RWPE2 (cell line): Measurements from ENCODE around the gene POLR3B.

Experiments
- ATAC-seq: fragments of 200-7000 bp; cut with Tn5 transposase; 3 replicates; pipeline ENCODE4 v1.9.1; 2021; ENCODE audit warnings: low read depth
- DNase-seq: peaks from one replicate; pipeline ENCODE4 v3.0.0-alpha.2; 2020; ENCODE audit warnings: low spot score
- H3K27ac ChIP-seq: fragments of 450-650 bp; 2 replicates; pipeline ENCODE4 v1.5.1; 2017; ENCODE audit warnings: mild to moderate bottlenecking; ENCODE audit not compliant: poor library complexity, severe bottlenecking
- H3K27me3 ChIP-seq: fragments of 250-450 bp; sonication (Bioruptor Pico); 2 replicates; pipeline ENCODE4 v1.5.1; 2021; ENCODE audit warnings: mild to moderate bottlenecking, moderate library complexity; ENCODE audit not compliant: insufficient read depth, poor library complexity, severe bottlenecking
- H3K36me3 ChIP-seq: fragments of 250-450 bp; sonication (Bioruptor Pico); 2 replicates; pipeline ENCODE4 v1.5.1; 2020; ENCODE audit warnings: low read depth, mild to moderate bottlenecking, moderate library complexity
- H3K4me1 ChIP-seq: fragments of 250-450 bp; sonication (Bioruptor Pico); 2 replicates; pipeline ENCODE4 v1.5.1; 2021; ENCODE audit warnings: mild to moderate bottlenecking, moderate library complexity; ENCODE audit not compliant: insufficient read depth, poor library complexity, severe bottlenecking
- H3K4me3 ChIP-seq: fragments of 250-450 bp; sonication (Bioruptor Pico); 2 replicates; pipeline ENCODE4 v1.5.1; 2021; ENCODE audit warnings: mild to moderate bottlenecking, moderate library complexity; ENCODE audit not compliant: severe bottlenecking
- H3K9me3 ChIP-seq: fragments of 250-450 bp; sonication (Bioruptor Pico); 2 replicates; pipeline ENCODE4 v1.5.1; 2021; ENCODE audit warnings: mild to moderate bottlenecking, moderate library complexity; ENCODE audit not compliant: severe bottlenecking
- TF ChIP-seq, protein P1 (sequence below): fragments of 450-650 bp; IDR thresholded peaks from one replicate; pipeline ENCODE4 v1.5.1; 2017; ENCODE audit warnings: mild to moderate bottlenecking, moderate library complexity; ENCODE audit not compliant: poor library complexity, severe bottlenecking

The POLR3B gene

DNA sequence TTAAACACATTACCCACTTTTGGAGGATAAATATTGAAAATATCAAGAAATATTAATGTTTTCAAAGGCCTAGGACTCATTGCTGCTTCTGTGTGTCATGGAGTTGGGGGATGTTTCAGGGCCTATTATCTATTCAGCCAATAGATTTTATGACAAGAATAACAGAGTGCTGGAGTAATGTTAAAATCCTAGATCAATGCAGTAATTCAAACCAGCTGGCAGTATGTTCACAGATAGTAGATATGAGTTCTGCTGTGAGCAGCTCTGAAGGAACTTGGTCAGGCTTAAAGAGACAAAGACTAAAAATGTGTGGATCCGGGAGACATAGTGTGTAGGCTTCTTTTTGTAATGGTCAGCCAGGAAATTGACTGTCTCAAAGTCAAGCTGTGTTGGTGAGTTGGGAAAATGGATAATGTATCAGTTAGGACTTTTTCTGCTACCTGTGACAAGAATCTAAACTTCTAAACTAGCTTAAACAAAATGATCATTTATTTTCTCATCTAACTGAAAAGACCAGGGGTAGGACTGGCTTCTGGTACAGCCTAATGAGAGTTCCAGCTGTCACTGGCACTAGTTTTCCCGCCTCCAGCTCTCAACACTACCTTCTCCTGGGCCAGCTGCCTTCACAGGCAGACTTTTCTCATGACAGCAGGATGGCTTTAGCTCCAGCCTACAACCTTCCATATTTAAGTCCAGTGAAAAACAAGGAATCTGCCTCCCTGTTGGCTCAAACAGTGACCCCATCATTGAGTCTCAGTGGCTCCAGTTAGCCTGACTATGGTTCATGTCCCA lies 16.3 kb upstream of the POLR3B start:
- H3K4me3 ChIP-seq = no peak overlapping the region
- no peak for DNase-seq
- ATAC-seq = no peak
- TF ChIP-seq, protein P1, sequence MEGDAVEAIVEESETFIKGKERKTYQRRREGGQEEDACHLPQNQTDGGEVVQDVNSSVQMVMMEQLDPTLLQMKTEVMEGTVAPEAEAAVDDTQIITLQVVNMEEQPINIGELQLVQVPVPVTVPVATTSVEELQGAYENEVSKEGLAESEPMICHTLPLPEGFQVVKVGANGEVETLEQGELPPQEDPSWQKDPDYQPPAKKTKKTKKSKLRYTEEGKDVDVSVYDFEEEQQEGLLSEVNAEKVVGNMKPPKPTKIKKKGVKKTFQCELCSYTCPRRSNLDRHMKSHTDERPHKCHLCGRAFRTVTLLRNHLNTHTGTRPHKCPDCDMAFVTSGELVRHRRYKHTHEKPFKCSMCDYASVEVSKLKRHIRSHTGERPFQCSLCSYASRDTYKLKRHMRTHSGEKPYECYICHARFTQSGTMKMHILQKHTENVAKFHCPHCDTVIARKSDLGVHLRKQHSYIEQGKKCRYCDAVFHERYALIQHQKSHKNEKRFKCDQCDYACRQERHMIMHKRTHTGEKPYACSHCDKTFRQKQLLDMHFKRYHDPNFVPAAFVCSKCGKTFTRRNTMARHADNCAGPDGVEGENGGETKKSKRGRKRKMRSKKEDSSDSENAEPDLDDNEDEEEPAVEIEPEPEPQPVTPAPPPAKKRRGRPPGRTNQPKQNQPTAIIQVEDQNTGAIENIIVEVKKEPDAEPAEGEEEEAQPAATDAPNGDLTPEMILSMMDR = no peak
- H3K27me3 ChIP-seq = no peaks in the 10 kb centered on the region
- no peak overlapping the region for H3K27ac ChIP-seq
- H3K4me1 ChIP-seq = no peaks in the 10 kb centered on the region
- no peaks in the 10 kb centered on the region for H3K9me3 ChIP-seq
- no peaks in the 10 kb centered on the region for H3K36me3 ChIP-seq

DNA sequence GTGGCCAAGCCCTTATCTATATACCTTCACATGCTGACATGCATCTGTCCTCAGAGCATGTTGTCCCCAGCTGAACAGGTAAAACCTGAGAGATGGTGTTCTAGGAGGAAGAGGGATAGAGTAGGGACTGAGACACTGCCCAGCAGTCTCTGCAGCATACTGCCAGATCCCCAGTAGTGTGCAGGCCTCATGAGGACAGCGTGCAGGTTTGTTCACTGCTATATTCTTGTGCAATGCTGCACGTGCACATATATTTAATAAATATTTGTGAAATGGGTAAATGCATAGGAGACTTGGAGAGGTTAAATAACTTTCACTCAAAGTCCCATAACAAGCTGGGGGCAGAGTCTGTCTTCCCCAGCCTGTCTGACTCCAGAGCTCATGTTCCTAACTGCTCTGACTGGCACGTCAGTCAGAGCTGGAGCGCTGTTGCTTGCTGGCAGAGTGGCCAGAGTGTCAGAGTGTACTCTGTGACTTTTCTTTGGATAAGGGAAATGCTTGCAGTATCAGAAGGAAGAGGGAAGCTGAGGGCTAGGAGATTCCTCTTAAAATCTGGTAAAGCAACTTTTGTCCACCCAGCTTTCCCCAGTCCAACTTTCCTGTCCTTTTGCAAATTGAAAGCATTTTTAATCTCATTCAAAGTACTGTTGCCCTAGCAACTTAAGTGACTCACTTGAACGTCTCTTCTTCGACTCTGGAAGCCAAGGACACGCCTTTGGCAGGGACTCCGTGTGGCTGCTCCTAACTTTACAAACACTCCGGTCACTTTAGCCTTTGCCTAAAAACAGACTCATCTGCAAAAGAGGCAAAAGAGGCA lies 14.9 kb upstream of the POLR3B start:
- Histone ChIP-seq H3K36me3 (no peaks in the 10 kb centered on the region), H3K4me1 (no peaks in the 10 kb centered on the region), H3K27ac (peak overlapping the region; percentile 23), H3K9me3 (no peaks in the 10 kb centered on the region), H3K4me3 (no peak overlapping the region), H3K27me3 (no peaks in the 10 kb centered on the region)
- TF ChIP-seq, protein P1 = no peak
- peak; percentile 81 for ATAC-seq
- no peak for DNase-seq

DNA sequence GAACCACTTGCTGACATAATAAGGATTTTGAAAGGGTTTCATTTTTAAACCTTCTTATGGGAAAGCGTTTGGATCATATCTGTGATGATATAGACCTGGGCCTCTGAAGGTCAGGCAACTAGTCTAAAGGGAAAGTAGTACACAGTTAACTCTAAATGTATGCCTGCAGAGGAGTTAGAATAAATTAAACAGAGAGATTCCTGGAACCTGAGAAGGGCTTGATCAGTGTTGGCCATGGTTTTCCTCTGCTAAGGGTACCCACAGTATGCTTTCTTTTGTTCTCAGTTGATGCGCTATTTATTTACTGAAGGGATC lies 14.4 kb upstream of the POLR3B start:
- peak overlapping the region; percentile 23 for H3K27ac ChIP-seq

DNA sequence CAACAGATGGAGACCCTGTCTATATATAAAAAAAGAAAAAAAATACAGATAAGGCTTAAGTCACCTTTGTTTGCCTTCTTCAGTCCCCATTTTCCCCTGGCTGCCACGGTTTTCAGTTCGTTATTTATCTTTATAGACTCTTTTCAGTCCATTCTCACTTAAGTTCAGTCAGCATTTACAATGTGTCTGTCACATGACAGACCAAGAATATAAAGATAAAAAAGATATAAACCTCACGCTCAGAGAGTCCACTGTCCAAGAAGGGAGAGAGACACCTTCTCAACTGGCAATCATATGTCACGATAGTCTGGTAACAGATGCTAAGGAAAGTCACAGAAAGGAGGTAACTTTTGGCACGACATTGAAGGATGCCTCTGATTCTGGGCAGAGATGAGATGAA lies 13.4 kb upstream of the POLR3B start:
- no peak overlapping the region for H3K4me3 ChIP-seq
- no peaks in the 10 kb centered on the region for H3K9me3 ChIP-seq
- TF ChIP-seq, protein P1 = no peak
- H3K27ac ChIP-seq = no peak overlapping the region
- H3K27me3 ChIP-seq = no peaks in the 10 kb centered on the region
- H3K36me3 ChIP-seq = no peaks in the 10 kb centered on the region
- no peaks in the 10 kb centered on the region for H3K4me1 ChIP-seq
- ATAC-seq = no peak
- DNase-seq = no peak

More for the DNA sequence above, 14.4 kb upstream of the POLR3B start:
- ATAC-seq (peak; percentile 23), DNase-seq (no peak)
- Histone ChIP-seq H3K4me1 (no peaks in the 10 kb centered on the region), H3K27me3 (no peaks in the 10 kb centered on the region), H3K36me3 (no peaks in the 10 kb centered on the region), H3K4me3 (no peak overlapping the region), H3K9me3 (no peaks in the 10 kb centered on the region)
- TF ChIP-seq, protein P1 = no peak
